Panc1 (cell line): ENCODE measurements around the gene TMOD3.

Experiments used
- CTCF ChIP-seq: fragments of 450-650 bp; IDR thresholded peaks from 2 replicates; pipeline ENCODE4 v1.5.1; 2017; ENCODE audit warnings: mild to moderate bottlenecking
- POLR2AphosphoS5 ChIP-seq: IDR thresholded peaks from 2 replicates; pipeline ENCODE4 v1.6.1; 2012; ENCODE audit warnings: mild to moderate bottlenecking, low read depth, low read length, moderate library complexity
- REST ChIP-seq, 2 experiments: IDR thresholded peaks; 2 replicates each; pipeline ENCODE4 v1.6.1; 2011 to 2012; ENCODE audit warnings: low read depth in 2 of 2, control low read depth in 1 of 2, low read length in 1 of 2, mild to moderate bottlenecking in 1 of 2, moderate library complexity in 1 of 2; ENCODE audit not compliant: insufficient read depth in 1 of 2
- SIN3A ChIP-seq: IDR thresholded peaks from 2 replicates; pipeline ENCODE4 v1.6.1; 2012; ENCODE audit warnings: low read depth, mild to moderate bottlenecking, low read length, moderate library complexity, borderline replicate concordance; ENCODE audit not compliant: insufficient read depth
- TCF7L2 ChIP-seq: IDR thresholded peaks from 2 replicates; pipeline ENCODE4 v1.6.1; 2011; ENCODE audit warnings: mild to moderate bottlenecking, low read depth, low read length, inconsistent platforms

GRCh38 chr15:51853998-51854397 lies 24.5 kb downstream of the TMOD3 start:
- TF ChIP-seq CTCF (no peak), TCF7L2 (no peak), POLR2AphosphoS5 (no peak), REST (IDR thresholded peaks at IDR 0.05; ENCODE audit: insufficient read depth in 1 of 2, low read depth in 2 of 2, low read length in 1 of 2) (no peak), SIN3A (no peak)
